Brain microvascular endothelial cell (primary cell): ENCODE results near the gene NAXE.

Experiments
- DNase-seq: peaks from one replicate; pipeline ENCODE4 v3.0.0-alpha.2; 2020
- H3K27ac ChIP-seq: fragments of 250-450 bp; sonication (Bioruptor Pico); 2 replicates; pipeline ENCODE4 v1.5.1; 2020; ENCODE audit warnings: mild to moderate bottlenecking, moderate library complexity
- H3K27me3 ChIP-seq: fragments of 250-450 bp; sonication (Bioruptor Pico); replicated peaks from 2 replicates; pipeline ENCODE4 v1.5.1; 2020; ENCODE audit warnings: mild to moderate bottlenecking
- H3K36me3 ChIP-seq: fragments of 250-450 bp; sonication (Bioruptor Pico); replicated peaks from 2 replicates; pipeline ENCODE4 v1.5.1; 2020; ENCODE audit warnings: mild to moderate bottlenecking
- H3K4me3 ChIP-seq: 2 replicates; pipeline ENCODE4 v1.5.1; 2011; ENCODE audit warnings: low read depth, mild to moderate bottlenecking, control low read depth, low read length, moderate library complexity
- CTCF ChIP-seq: IDR thresholded peaks from 2 replicates; pipeline ENCODE4 v1.5.1; 2011; ENCODE audit warnings: low read depth, mild to moderate bottlenecking, moderate library complexity, low read length, control low read depth, inconsistent platforms; ENCODE audit errors: missing control alignments
- in situ Hi-C: cut with HindIII; loops from 2 replicates; pipeline ENCODE4 v1.10.0; 2017; ENCODE audit warnings: low sequenced_read_pairs, low pct_ligation_motif_present

Gene NAXE

GRCh38 chr1:156622581-156623297 lies 31.2 kb downstream of the NAXE start:
- Histone ChIP-seq H3K27me3 (peaks cover 47% of the 10 kb centered on the region), H3K27ac (no peak overlapping the region), H3K36me3 (no peaks in the 10 kb centered on the region), H3K4me3 (no peak overlapping the region)
- no peak for DNase-seq
- in situ Hi-C loops = no loop called here
- TF ChIP-seq CTCF = no peak

GRCh38 chr1:156623946-156624813 lies 32.6 kb downstream of the NAXE start:
- Histone ChIP-seq H3K27ac (no peak overlapping the region), H3K4me3 (peak overlapping the region; percentile 22), H3K36me3 (no peaks in the 10 kb centered on the region), H3K27me3 (peaks cover 43% of the 10 kb centered on the region)
- in situ Hi-C loops = no loop called here
- TF ChIP-seq CTCF = peak; percentile 68
- peak; percentile 44 for DNase-seq

- no peak for DNase-seq
- no peaks in the 10 kb centered on the region for H3K36me3 ChIP-seq
- H3K27ac ChIP-seq = no peak overlapping the region
- H3K4me3 ChIP-seq = peak overlapping the region; percentile 22
- no peak for TF ChIP-seq CTCF
- H3K27me3 ChIP-seq = peaks cover 38% of the 10 kb centered on the region
- in situ Hi-C loops = no loop called here
Measured at GRCh38 chr1:156624814-156625435, 33.3 kb downstream of the NAXE start.

- TF ChIP-seq CTCF = peak; percentile 89
- in situ Hi-C loops = no loop called here
- H3K36me3 ChIP-seq = no peaks in the 10 kb centered on the region
- H3K27me3 ChIP-seq = peaks cover 33% of the 10 kb centered on the region
- H3K27ac ChIP-seq = no peak overlapping the region
- H3K4me3 ChIP-seq = no peak overlapping the region
- no peak for DNase-seq
Measured at GRCh38 chr1:156625436-156626078, 34.0 kb downstream of the NAXE start.

GRCh38 chr1:156626079-156626438 lies 34.5 kb downstream of the NAXE start:
- H3K36me3 ChIP-seq = no peaks in the 10 kb centered on the region
- no peak overlapping the region for H3K4me3 ChIP-seq
- in situ Hi-C loops = no loop called here
- no peak for TF ChIP-seq CTCF
- H3K27me3 ChIP-seq = peaks cover 32% of the 10 kb centered on the region
- no peak overlapping the region for H3K27ac ChIP-seq
- no peak for DNase-seq
